ENCODE measurements around the gene TKTL2.

The TKTL2 gene

DNA sequence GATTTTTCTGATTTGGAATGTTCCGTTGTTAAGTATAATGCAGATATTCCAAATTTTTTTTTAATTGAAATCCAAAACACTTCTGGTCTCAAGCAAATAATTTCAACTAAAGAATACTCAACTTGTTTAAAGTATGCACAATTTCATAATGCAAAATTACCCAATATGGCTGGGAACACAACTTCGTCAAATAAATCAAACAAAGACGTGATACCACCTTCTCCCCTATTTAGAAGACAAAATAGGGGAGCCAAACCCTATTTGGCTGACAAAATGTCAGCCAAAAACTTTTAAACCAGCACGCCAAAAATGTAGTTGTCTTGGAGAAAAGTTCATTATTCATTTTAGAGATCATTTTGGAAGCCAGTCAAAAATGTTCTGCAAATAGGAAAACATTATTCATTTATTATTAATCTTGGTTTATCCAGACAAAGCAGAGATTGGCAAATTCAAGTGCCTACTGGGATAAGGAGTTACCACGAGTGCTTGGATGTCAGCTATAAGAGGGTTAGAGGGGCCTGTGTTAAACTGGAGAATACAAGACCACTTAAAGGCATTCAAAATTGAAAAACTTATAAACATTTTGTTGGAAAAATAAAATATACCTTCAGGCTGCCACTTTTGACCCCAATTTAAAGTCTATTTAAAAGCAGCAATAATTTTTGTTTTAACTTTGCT is 3.3 kb upstream of the TKTL2 start:
- TF ChIP-seq, protein P1, sequence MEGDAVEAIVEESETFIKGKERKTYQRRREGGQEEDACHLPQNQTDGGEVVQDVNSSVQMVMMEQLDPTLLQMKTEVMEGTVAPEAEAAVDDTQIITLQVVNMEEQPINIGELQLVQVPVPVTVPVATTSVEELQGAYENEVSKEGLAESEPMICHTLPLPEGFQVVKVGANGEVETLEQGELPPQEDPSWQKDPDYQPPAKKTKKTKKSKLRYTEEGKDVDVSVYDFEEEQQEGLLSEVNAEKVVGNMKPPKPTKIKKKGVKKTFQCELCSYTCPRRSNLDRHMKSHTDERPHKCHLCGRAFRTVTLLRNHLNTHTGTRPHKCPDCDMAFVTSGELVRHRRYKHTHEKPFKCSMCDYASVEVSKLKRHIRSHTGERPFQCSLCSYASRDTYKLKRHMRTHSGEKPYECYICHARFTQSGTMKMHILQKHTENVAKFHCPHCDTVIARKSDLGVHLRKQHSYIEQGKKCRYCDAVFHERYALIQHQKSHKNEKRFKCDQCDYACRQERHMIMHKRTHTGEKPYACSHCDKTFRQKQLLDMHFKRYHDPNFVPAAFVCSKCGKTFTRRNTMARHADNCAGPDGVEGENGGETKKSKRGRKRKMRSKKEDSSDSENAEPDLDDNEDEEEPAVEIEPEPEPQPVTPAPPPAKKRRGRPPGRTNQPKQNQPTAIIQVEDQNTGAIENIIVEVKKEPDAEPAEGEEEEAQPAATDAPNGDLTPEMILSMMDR (IDR thresholded peaks at IDR 0.05; ENCODE audit: low read length, missing control alignments): no peak
- no peak for DNase-seq (ENCODE audit: low read depth)
- no peak overlapping the region for H3K4me3 ChIP-seq (replicated peaks; ENCODE audit: low read depth, low read length)

DNA sequence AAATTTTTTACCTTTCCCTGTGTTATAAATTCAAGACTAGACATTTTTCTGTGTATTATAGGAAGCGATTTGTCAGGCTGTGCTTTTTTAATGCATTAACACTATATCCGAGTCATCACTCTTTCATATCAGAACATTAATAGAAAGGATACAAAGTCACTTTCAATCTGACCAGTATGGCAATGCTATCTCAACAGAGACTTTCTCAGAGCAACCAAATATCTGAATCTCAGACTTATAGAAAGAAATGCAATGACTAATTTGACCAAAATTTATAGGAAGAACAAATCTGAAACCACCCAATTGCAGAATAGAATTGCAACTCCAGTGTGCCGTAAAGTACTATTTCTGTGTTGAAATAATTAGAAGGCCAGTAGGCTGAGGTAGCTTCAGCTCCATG is 473 bp upstream of the TKTL2 start:
- no peak for DNase-seq (ENCODE audit: low read depth)
- TF ChIP-seq, protein P1 (IDR thresholded peaks at IDR 0.05; ENCODE audit: low read length, missing control alignments): no peak
- no peak overlapping the region for H3K4me3 ChIP-seq (replicated peaks; ENCODE audit: low read depth, low read length)

DNA sequence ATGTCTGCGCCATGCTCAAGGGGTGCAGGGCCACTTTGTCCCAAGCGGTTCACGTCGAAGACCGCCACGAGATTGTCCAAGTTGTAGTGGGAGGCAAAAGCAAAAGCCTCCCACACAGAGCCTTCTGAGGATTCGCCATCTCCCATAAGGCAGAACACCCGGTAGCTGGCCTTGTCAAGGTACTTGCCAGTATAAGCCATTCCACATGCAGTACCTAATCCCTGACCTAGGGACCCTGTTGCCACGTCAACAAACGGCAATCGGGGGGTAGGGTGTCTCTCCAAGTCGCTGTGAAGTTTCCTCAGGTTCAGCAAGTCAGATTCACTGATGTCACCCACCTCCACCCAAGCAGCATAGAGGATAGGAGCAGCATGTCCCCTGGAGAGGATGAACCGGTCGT is 424 bp downstream of the TKTL2 start:
- TF ChIP-seq, protein P1 (IDR thresholded peaks at IDR 0.05; ENCODE audit: low read length, missing control alignments): no peak
- no peak overlapping the region for H3K4me3 ChIP-seq (replicated peaks; ENCODE audit: low read depth, low read length)
- no peak for DNase-seq (ENCODE audit: low read depth)

DNA sequence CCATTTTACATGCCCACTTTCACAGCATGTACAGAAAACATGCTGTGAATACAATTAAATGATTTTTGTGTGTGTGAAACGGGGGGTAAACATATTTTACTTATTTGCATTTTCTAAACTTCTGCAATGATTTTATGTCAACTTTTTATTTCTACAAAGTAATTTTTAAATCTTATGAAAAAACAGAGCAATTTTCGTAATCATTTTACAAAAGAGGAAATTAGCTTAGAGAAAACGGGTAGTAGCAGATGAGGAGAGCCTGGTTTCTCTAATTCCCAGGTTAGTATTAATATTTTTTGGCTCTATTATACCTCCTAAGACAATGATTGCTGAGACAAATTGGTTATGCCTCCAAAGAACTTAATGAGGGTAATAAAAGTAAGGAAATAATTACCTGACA is 3.2 kb downstream of the TKTL2 start:
- no peak overlapping the region for H3K4me3 ChIP-seq (replicated peaks; ENCODE audit: low read depth, low read length)
- no peak for DNase-seq (ENCODE audit: low read depth)
- TF ChIP-seq, protein P1 (IDR thresholded peaks at IDR 0.05; ENCODE audit: low read length, missing control alignments): no peak

DNA sequence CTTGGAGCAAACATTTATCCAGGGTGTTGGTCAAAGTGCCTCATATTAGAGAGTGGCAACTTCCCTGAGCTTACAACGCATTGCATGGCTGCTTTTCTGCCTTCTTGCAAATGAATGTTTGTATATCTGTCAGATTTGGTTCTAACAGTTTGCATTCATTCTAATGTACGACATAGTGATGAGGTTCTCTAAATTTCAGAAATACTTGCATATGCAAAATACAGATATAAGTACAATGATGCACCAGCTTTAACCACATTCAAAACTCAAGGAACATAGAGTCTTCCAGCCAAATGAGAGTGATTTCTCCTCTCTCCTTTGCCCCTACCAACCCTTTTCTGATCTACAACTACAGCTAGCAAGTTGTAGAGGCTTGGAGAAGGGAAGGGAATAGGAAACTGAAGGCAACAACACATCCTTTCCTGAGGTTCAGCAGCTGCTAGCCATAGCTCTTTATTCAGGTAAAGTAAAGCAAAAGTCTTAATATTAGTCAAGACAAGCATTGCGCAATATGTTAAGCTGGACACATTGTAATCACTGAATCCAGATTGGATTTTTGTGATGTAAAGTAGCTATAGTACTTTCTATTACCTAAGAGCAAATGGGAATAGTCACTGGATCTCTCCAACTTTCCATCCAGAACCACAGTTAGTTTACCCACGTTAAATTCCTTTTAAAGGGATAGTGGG is 6.3 kb downstream of the TKTL2 start:
- TF ChIP-seq, protein P1 (IDR thresholded peaks at IDR 0.05; ENCODE audit: low read length, missing control alignments): no peak
- no peak overlapping the region for H3K4me3 ChIP-seq (replicated peaks; ENCODE audit: low read depth, low read length)
- DNase-seq (ENCODE audit: low read depth): no peak

DNA sequence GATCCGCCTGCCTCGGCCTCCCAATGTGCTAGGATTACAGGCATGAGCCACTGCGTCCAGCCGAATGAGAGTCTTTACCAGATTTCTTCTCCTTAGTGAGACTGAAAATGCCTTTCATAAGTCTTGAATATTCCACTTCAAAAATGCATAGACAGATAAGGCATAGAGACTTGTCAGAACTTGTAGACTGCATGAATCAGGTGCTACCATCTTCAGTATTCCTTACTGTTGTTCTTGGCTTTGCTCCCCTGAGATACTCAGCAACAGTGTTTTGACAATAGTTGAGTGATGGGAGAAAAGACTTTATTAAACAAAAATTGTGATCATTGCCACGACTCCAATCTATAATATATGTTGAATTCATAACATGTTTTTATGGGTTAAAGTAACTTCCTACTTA is 11.0 kb downstream of the TKTL2 start:
- no peak for DNase-seq (ENCODE audit: low read depth)
- TF ChIP-seq, protein P1 (IDR thresholded peaks at IDR 0.05; ENCODE audit: low read length, missing control alignments): no peak
- H3K4me3 ChIP-seq (replicated peaks; ENCODE audit: low read depth, low read length): no peak overlapping the region
